Neuronal stem cell (in vitro differentiated cells): ENCODE data around the gene NOL3.

ENCODE experiments used
- DNase-seq: peaks from one replicate; pipeline ENCODE4 v3.0.0-alpha.2; 2013; ENCODE audit warnings: low spot score
- H2AFZ ChIP-seq: one replicate; pipeline ENCODE4 v1.6.1; 2013; ENCODE audit warnings: mild to moderate bottlenecking, low read length, inconsistent platforms
- H2AK5ac ChIP-seq: 2 replicates; pipeline ENCODE4 v1.6.1; 2013; ENCODE audit warnings: low read depth, mild to moderate bottlenecking, inconsistent platforms, low read length, moderate library complexity, mixed read lengths
- H2BK120ac ChIP-seq: 2 replicates; pipeline ENCODE4 v1.6.1; 2013; ENCODE audit warnings: low read depth, mild to moderate bottlenecking, inconsistent platforms, low read length, moderate library complexity, mixed read lengths
- H2BK12ac ChIP-seq: one replicate; pipeline ENCODE4 v1.6.1; 2013; ENCODE audit warnings: low read length, inconsistent platforms
- H2BK15ac ChIP-seq: 2 replicates; pipeline ENCODE4 v1.6.1; 2013; ENCODE audit warnings: mild to moderate bottlenecking, low read length, inconsistent platforms, mixed read lengths
- H2BK5ac ChIP-seq: one replicate; pipeline ENCODE4 v1.6.1; 2013; ENCODE audit warnings: inconsistent platforms, mild to moderate bottlenecking, low read length, moderate library complexity
- H3K14ac ChIP-seq: one replicate; pipeline ENCODE4 v1.6.1; 2013; ENCODE audit warnings: low read length, inconsistent platforms
- H3K18ac ChIP-seq: 2 replicates; pipeline ENCODE4 v1.6.1; 2013; ENCODE audit warnings: low read length, inconsistent platforms
- H3K23ac ChIP-seq: 2 replicates; pipeline ENCODE4 v1.6.1; 2013; ENCODE audit warnings: low read depth, mild to moderate bottlenecking, mixed read lengths, low read length, inconsistent platforms; ENCODE audit not compliant: poor library complexity
- H3K27ac ChIP-seq: replicated peaks from 3 replicates; pipeline ENCODE4 v1.5.1; 2013; ENCODE audit warnings: low read length, inconsistent platforms
- H3K27me3 ChIP-seq, 3 experiments: 2 replicates each; pipeline ENCODE4 v1.6.1; 2013; ENCODE audit warnings: low read length in 3 of 3, mild to moderate bottlenecking in 2 of 3, inconsistent platforms in 1 of 3, low read depth in 1 of 3, mixed read lengths in 1 of 3, moderate library complexity in 1 of 3; ENCODE audit not compliant: control insufficient read depth in 3 of 3, insufficient read depth in 3 of 3
- H3K36me3 ChIP-seq, 2 donors: replicated peaks in 1 of 2; 2 replicates each; pipeline ENCODE4 v1.6.1; 2013; ENCODE audit warnings: low read length in 2 of 2; ENCODE audit not compliant: control insufficient read depth in 2 of 2, insufficient read depth in 2 of 2
- H3K4ac ChIP-seq: 2 replicates; pipeline ENCODE4 v1.6.1; 2013; ENCODE audit warnings: inconsistent platforms, mild to moderate bottlenecking, low read length, moderate library complexity
- H3K4me1 ChIP-seq, 2 donors: 1 replicate in 1 of 2; 2 replicates in 1 of 2; pipeline ENCODE4 v1.6.1; 2013; ENCODE audit warnings: low read length in 2 of 2, low read depth in 1 of 2; ENCODE audit not compliant: control insufficient read depth in 2 of 2, insufficient read depth in 1 of 2
- H3K4me2 ChIP-seq: one replicate; pipeline ENCODE4 v1.6.1; 2013; ENCODE audit warnings: mild to moderate bottlenecking, low read length, inconsistent platforms; ENCODE audit not compliant: insufficient read depth, poor library complexity, severe bottlenecking
- H3K4me3 ChIP-seq, 2 donors: 2 replicates each; pipeline ENCODE4 v1.5.1; 2013; ENCODE audit warnings: low read length in 2 of 2, mild to moderate bottlenecking in 2 of 2, inconsistent platforms in 1 of 2, moderate library complexity in 1 of 2
- H3K79me1 ChIP-seq: one replicate; pipeline ENCODE4 v1.6.1; 2013; ENCODE audit warnings: low read depth, mild to moderate bottlenecking, inconsistent platforms, low read length, moderate library complexity
- H3K9ac ChIP-seq: one replicate; pipeline ENCODE4 v1.6.1; 2013; ENCODE audit warnings: mild to moderate bottlenecking, low read depth, low read length, inconsistent platforms; ENCODE audit not compliant: poor library complexity
- H3K9me3 ChIP-seq, 2 donors: replicated peaks in 1 of 2; 2 replicates each; pipeline versions ENCODE3 to v1.6.1; 2013; ENCODE audit warnings: low read length in 2 of 2, mild to moderate bottlenecking in 2 of 2, inconsistent platforms in 1 of 2, low read depth in 1 of 2, mixed read lengths in 1 of 2, moderate library complexity in 1 of 2; ENCODE audit not compliant: control insufficient read depth in 2 of 2, insufficient read depth in 1 of 2
- H4K8ac ChIP-seq: one replicate; pipeline ENCODE4 v1.6.1; 2013; ENCODE audit warnings: low read depth, mild to moderate bottlenecking, inconsistent platforms, low read length, moderate library complexity
- H4K91ac ChIP-seq: one replicate; pipeline ENCODE4 v1.6.1; 2013; ENCODE audit warnings: low read length, low read depth, mild to moderate bottlenecking, inconsistent platforms; ENCODE audit not compliant: poor library complexity
- WGBS, 2 donors: extraction: QIAGEN DNeasy Blood & Tissue Kit; methylation state at CpG; one replicate each; pipeline ENCODE4 v1.1.7; 2013; ENCODE audit warnings: missing lambda C conversion rate in 2 of 2, mixed read lengths in 1 of 2; ENCODE audit not compliant: insufficient read length in 2 of 2, insufficient replicate concordance in 1 of 2; ENCODE audit errors: extremely low coverage in 2 of 2; 5-methylcytosine and 5-hydroxymethylcytosine counted together

NOL3 gene

DNA sequence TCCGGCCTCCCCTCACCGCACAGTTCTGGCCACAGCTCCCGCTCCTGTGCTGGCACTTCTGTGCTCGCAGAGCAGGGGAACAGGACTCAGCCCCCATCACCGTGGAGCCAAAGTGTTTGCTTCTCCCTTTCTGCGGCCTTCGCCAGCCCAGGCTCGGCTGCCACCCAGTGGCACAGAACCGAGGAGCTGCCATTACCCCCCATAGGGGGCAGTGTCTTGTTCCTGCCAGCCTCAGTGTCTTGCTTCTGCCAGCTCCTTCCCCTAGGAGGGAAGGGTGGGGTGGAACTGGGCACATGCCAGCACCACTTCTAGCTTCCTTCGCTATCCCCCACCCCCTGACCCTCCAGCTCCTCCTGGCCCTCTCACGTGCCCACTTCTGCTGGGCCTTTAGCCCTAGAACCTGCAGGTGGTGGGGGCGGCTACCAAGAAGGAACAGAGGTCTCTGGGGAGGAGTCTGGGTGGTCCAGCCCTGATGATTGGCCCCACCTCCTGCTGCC is 27.9 kb downstream of the NOL3 start:
- H2BK120ac ChIP-seq: no peak overlapping the region
- no peak overlapping the region for H3K14ac ChIP-seq
- no peak overlapping the region for H3K23ac ChIP-seq
- no CpG with 5 or more reads among the region's 12 CpGs for WGBS, 2 donors
- peaks cover 1 to 10% of the 10 kb centered on the region in 2 donors for H3K4me1 ChIP-seq
- H4K91ac ChIP-seq: no peak overlapping the region
- H2BK5ac ChIP-seq: no peak overlapping the region
- no peak overlapping the region for H3K18ac ChIP-seq
- no peak overlapping the region for H2AK5ac ChIP-seq
- H3K27ac ChIP-seq: no peak overlapping the region
- H3K79me1 ChIP-seq: no peaks in the 10 kb centered on the region
- DNase-seq: no peak
- peaks cover 60 to 89% of the 10 kb centered on the region in 2 donors for H3K36me3 ChIP-seq
- H3K4me3 ChIP-seq: no peak overlapping the region
- no peak overlapping the region for H2BK12ac ChIP-seq
- peak overlapping the region; percentile 24 for H3K9ac ChIP-seq
- H3K9me3 ChIP-seq: no peaks in the 10 kb centered on the region
- H4K8ac ChIP-seq: no peak overlapping the region
- no peak overlapping the region for H3K4ac ChIP-seq
- H2AFZ ChIP-seq: no peak overlapping the region
- peaks cover 0 to 5% (median 0%) of the 10 kb centered on the region in 3 experiments for H3K27me3 ChIP-seq
- no peak overlapping the region for H2BK15ac ChIP-seq
- H3K4me2 ChIP-seq: no peak overlapping the region

- DNase-seq: peak; percentile 27
- Histone ChIP-seq H2BK12ac (no peak within 1 kb of the TSS), H4K8ac (peak within 1 kb of the TSS; percentile 65), H2AFZ (no peak within 1 kb of the TSS), H3K4me3 (peak within 1 kb of the TSS in 1 of 2 donors; percentile 62), H3K14ac (peak within 1 kb of the TSS; percentile 94), H3K23ac (peak within 1 kb of the TSS; percentile 85), H3K27me3 (peaks cover 0 to 5% (median 0%) of the 10 kb centered on the region in 3 experiments), H3K9ac (peak within 1 kb of the TSS; percentile 84), H2BK5ac (no peak within 1 kb of the TSS), H3K4me2 (peak within 1 kb of the TSS; percentile 43), H3K4me1 (peaks cover 0 to 9% of the 10 kb centered on the region in 2 donors), H3K79me1 (no peaks in the 10 kb centered on the region), H3K18ac (peak within 1 kb of the TSS; percentile 89), H2BK15ac (no peak within 1 kb of the TSS), H3K4ac (no peak within 1 kb of the TSS), H2BK120ac (no peak within 1 kb of the TSS), H2AK5ac (peak within 1 kb of the TSS; percentile 70), H3K27ac (no peak within 1 kb of the TSS), H3K36me3 (peaks cover 59 to 89% of the 10 kb centered on the region in 2 donors), H4K91ac (no peak within 1 kb of the TSS), H3K9me3 (no peaks in the 10 kb centered on the region)
- no CpG with 5 or more reads among the region's 61 CpGs for WGBS, 2 donors
These were observed 28.9 kb downstream of the NOL3 start, which contains the start of gene ELMO3 for GRCh38 chr16:67199011-67199807. Gene ELMO3 (plus strand): TSS chr16:67199131. CDS start chr16:67199327, 196 bp downstream.

DNA sequence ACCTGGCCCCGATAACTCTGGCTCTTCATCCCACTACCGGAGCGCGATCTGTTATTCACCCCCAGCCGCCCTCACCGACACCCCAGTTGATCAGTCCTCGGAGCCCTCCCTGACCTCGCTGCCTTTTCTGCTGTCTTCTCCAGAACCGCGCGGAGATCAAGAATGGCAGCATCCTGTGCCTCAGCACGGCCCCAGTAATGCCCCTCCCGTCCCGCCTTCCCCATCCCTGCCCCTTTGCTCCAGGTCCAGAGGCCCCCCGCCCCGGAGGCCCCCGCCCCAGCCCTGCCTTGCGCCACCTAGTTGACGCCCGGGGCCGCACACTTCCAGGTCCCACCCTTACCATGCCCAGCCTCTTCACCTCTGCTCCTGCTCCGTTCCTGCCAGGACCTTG is 29.5 kb downstream of the NOL3 start:
- H3K27me3 ChIP-seq: peaks cover 0 to 5% (median 0%) of the 10 kb centered on the region in 3 experiments
- no peak overlapping the region for H2BK5ac ChIP-seq
- no peaks in the 10 kb centered on the region for H3K79me1 ChIP-seq
- peak overlapping the region in 1 of 2 donors; percentile 57 for H3K4me3 ChIP-seq
- peak overlapping the region; percentile 80 for H3K23ac ChIP-seq
- H3K4me1 ChIP-seq: peaks cover 0 to 9% of the 10 kb centered on the region in 2 donors
- H3K18ac ChIP-seq: peak overlapping the region; percentile 85
- H2AFZ ChIP-seq: no peak overlapping the region
- peak overlapping the region; percentile 63 for H3K9ac ChIP-seq
- no peak overlapping the region for H4K91ac ChIP-seq
- no CpG with 5 or more reads among the region's 22 CpGs for WGBS, 2 donors
- H4K8ac ChIP-seq: no peak overlapping the region
- H3K36me3 ChIP-seq: peaks cover 54 to 86% of the 10 kb centered on the region in 2 donors
- no peak overlapping the region for H2AK5ac ChIP-seq
- H3K4ac ChIP-seq: no peak overlapping the region
- H2BK120ac ChIP-seq: no peak overlapping the region
- H3K27ac ChIP-seq: no peak overlapping the region
- H2BK15ac ChIP-seq: peak overlapping the region; percentile 67
- no peaks in the 10 kb centered on the region for H3K9me3 ChIP-seq
- DNase-seq: no peak
- peak overlapping the region; percentile 43 for H3K4me2 ChIP-seq
- H2BK12ac ChIP-seq: no peak overlapping the region
- H3K14ac ChIP-seq: no peak overlapping the region

GRCh38 chr16:67200491-67200890 is 30.2 kb downstream of the NOL3 start:
- no peak overlapping the region for H4K8ac ChIP-seq
- DNase-seq: no peak
- H3K23ac ChIP-seq: peak overlapping the region; percentile 80
- no peak overlapping the region for H2AFZ ChIP-seq
- no peaks in the 10 kb centered on the region for H3K79me1 ChIP-seq
- H2AK5ac ChIP-seq: peak overlapping the region; percentile 81
- no peak overlapping the region for H2BK5ac ChIP-seq
- H3K4ac ChIP-seq: no peak overlapping the region
- H3K18ac ChIP-seq: no peak overlapping the region
- H3K4me3 ChIP-seq: no peak overlapping the region
- peak overlapping the region; percentile 64 for H3K9ac ChIP-seq
- H2BK15ac ChIP-seq: peak overlapping the region; percentile 67
- H4K91ac ChIP-seq: no peak overlapping the region
- peak overlapping the region; percentile 46 for H2BK12ac ChIP-seq
- no peaks in the 10 kb centered on the region for H3K9me3 ChIP-seq
- H3K14ac ChIP-seq: no peak overlapping the region
- no peak overlapping the region for H3K4me2 ChIP-seq
- no CpG with 5 or more reads among the region's 8 CpGs for WGBS, 2 donors
- no peak overlapping the region for H2BK120ac ChIP-seq
- H3K27me3 ChIP-seq: peaks cover 0 to 5% (median 0%) of the 10 kb centered on the region in 3 experiments
- no peak overlapping the region for H3K27ac ChIP-seq
- peaks cover 48 to 79% of the 10 kb centered on the region in 2 donors for H3K36me3 ChIP-seq
- H3K4me1 ChIP-seq: peaks cover 0 to 9% of the 10 kb centered on the region in 2 donors
